Small intestine (tissue), 7 donors: Measurements from ENCODE around the gene APOL2. TPM values are rescaled to one million over a fixed set of nuclear protein-coding genes. Genes with fewer than 3 reads are reported as not detected.
A peak's percentile ranks its signal among the peaks of the same experiment; 100 is the strongest.

Experiments
- DNase-seq, 2 donors: peaks; one replicate each; pipeline versions ENCODE4 v3.0.0 to v3.0.0-alpha.2; 2013
- FAIRE-seq: peaks from 2 replicates; lab custom pipeline; 2012; peaks lifted over from hg19 to GRCh38; lab: Jason Lieb, UNC
- H3K27ac ChIP-seq, 3 donors: one replicate each; pipeline ENCODE4 v1.5.1; 2013; ENCODE audit warnings: low read length in 2 of 3, mild to moderate bottlenecking in 2 of 3, control low read depth in 1 of 3, inconsistent platforms in 1 of 3, low read depth in 1 of 3, moderate library complexity in 1 of 3
- H3K27me3 ChIP-seq, 3 donors: one replicate each; pipeline ENCODE4 v1.6.1; 2013; ENCODE audit warnings: low read length in 3 of 3, inconsistent platforms in 1 of 3; ENCODE audit not compliant: control insufficient read depth in 3 of 3, insufficient read depth in 3 of 3
- H3K36me3 ChIP-seq, 3 donors: one replicate each; pipeline ENCODE4 v1.6.1; 2013; ENCODE audit warnings: low read length in 3 of 3, inconsistent platforms in 1 of 3, low read depth in 1 of 3, mild to moderate bottlenecking in 1 of 3, moderate library complexity in 1 of 3; ENCODE audit not compliant: control insufficient read depth in 3 of 3, insufficient read depth in 2 of 3
- H3K4me1 ChIP-seq, 3 donors: one replicate each; pipeline ENCODE4 v1.6.1; 2013; ENCODE audit warnings: low read length in 2 of 3, inconsistent platforms in 1 of 3, low read depth in 1 of 3, mild to moderate bottlenecking in 1 of 3, moderate library complexity in 1 of 3; ENCODE audit not compliant: control insufficient read depth in 3 of 3, insufficient read depth in 2 of 3
- H3K4me3 ChIP-seq, 3 donors: one replicate each; pipeline ENCODE4 v1.5.1; 2013; ENCODE audit warnings: low read length in 3 of 3, control low read depth in 1 of 3, inconsistent platforms in 1 of 3, low read depth in 1 of 3, mild to moderate bottlenecking in 1 of 3, moderate library complexity in 1 of 3
- H3K9me3 ChIP-seq, 2 donors: one replicate each; pipeline ENCODE4 v1.6.1; 2013; ENCODE audit warnings: low read depth in 1 of 2, low read length in 1 of 2; ENCODE audit not compliant: control insufficient read depth in 2 of 2, insufficient read depth in 1 of 2
- WGBS, 3 donors: extraction: QIAGEN DNeasy Blood & Tissue Kit; methylation state at CpG; one replicate each; pipeline ENCODE4 v1.1.7; 2013; 5-methylcytosine and 5-hydroxymethylcytosine counted together
- polyA plus RNA-seq, 4 donors: library from polyadenylated mRNA; stranded (reverse) in 3 of 4; unstranded in 1 of 4; fragments of 200-250 nt in 3 of 4; fragments of 120-200 nt in 1 of 4; gene quantifications; one replicate each; pipeline versions ENCODE4 v1.2.1 to v1.2.3, GENCODE V29; 2013
- donor health status: healthy with polysubstance abuse.
- donor health status: control.
- donor health status: control.
- donor health status: Bipolar disorder and iron deficiency.
- donor health status: healthy.

Gene APOL2
- polyA plus RNA-seq, 4 donors = 19.0 to 68.4 (median 30.1) TPM

- H3K4me3 ChIP-seq = no peak overlapping the region
Observed at GRCh38 chr22:36182056-36182455, 57.3 kb downstream of the APOL2 start.

DNA sequence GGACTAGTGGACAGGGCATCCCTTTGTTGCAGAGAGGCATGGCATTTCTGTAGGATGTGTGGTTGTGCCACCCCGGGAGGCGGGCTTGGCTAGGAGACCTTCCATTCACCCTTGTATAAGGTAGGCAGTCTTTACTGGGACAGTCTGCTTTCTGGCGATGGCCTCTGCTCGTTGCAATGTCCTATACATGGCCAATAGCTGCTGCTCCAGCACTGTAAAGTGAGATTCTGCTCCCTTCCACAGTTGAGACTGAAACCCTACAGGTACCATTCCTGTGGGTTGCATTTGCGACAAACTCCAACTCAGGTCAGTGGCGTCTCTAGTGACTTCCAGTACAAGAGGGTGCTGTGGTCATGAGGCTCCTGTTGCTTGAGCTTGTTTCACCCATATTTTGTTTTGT lies 58.4 kb downstream of the APOL2 start:
- WGBS, 3 donors = 84 to 96% (median 86%) methylated on average over 6 of the region's 6 CpGs
- Histone ChIP-seq H3K36me3 (no peaks in the 10 kb centered on the region), H3K27me3 (no peaks in the 10 kb centered on the region), H3K9me3 (no peaks in the 10 kb centered on the region), H3K4me3 (no peak overlapping the region), H3K27ac (no peak overlapping the region), H3K4me1 (no peaks in the 10 kb centered on the region)
- DNase-seq = no peak
- FAIRE-seq = no peak

More at GRCh38 chr22:36182056-36182455, 57.3 kb downstream of the APOL2 start:
- H3K9me3 ChIP-seq = no peaks in the 10 kb centered on the region
- no peak overlapping the region for H3K27ac ChIP-seq
- no peaks in the 10 kb centered on the region for H3K36me3 ChIP-seq
- FAIRE-seq (no peak), DNase-seq (no peak)
- WGBS, 3 donors = 73 to 79% (median 75%) methylated on average over 7 of the region's 7 CpGs
- no peaks in the 10 kb centered on the region for H3K4me1 ChIP-seq
- H3K27me3 ChIP-seq = no peaks in the 10 kb centered on the region

DNA sequence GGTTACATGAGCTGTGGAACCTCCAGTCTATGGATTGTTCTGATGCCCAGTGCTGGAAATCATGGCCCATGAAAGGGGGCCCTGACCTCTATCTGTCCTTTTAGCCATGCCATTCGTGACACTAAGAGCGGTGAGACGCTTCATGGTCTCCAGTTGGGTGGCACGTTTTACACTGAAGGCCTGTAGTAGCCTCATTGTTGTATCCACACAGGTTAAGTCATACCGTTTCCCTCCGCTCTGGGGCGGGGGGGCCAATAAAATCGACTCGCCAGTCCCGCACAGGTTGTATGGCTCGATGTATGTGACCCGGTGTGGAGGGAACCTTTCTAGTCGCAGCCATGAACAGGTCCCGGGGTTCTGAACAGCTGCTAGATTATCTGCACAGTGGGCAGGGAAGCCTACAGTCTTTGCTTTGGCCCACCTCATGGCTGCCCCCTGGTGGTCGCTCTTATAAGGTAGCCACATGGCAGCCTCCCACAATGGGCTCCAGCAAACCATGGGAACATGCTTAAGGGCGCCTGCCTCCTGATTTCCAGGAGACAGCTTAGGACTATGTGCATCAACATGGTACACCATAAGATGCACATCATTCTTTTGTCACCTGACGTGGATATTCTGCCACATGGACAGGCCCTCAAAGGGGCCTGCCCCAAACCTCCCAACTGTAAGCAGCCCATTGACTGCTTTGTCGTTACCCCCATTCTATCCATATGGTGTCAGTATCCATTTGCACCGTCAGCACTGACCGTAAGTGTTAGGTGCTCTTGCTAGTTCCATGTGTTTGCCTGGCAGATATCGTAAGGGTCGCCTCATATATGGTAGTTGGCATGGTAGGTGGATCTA lies 59.1 kb downstream of the APOL2 start:
- H3K27me3 ChIP-seq = no peaks in the 10 kb centered on the region
- FAIRE-seq (no peak), DNase-seq (peak; percentile 81 to 82)
- no peaks in the 10 kb centered on the region for H3K36me3 ChIP-seq
- WGBS, 3 donors = 39 to 56% (median 41%) methylated on average over 22 of the region's 22 CpGs
- H3K4me3 ChIP-seq = no peak overlapping the region
- H3K9me3 ChIP-seq = no peaks in the 10 kb centered on the region
- no peak overlapping the region for H3K27ac ChIP-seq
- no peaks in the 10 kb centered on the region for H3K4me1 ChIP-seq

DNA sequence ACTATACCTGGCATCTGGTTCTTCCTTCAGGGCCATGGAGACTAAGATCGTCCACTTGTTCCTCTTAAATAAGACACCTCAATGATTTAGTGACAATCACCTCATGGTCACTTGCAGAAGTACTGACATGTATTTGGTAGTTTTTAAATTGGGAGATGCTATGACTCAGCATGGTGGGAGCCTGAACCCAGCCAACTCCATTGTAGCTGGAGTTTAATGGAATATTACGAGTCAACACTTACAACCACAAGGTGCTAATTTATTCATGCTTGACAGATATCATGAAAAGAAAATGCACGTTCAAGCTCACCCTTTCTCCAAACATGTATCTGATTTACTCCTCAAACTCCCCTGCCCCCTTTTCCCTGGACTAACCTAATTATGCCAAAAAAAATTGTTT lies 62.2 kb downstream of the APOL2 start:
- Histone ChIP-seq H3K4me1 (no peaks in the 10 kb centered on the region), H3K4me3 (no peak overlapping the region), H3K36me3 (no peaks in the 10 kb centered on the region), H3K9me3 (no peaks in the 10 kb centered on the region), H3K27ac (no peak overlapping the region), H3K27me3 (no peaks in the 10 kb centered on the region)
- DNase-seq (no peak), FAIRE-seq (no peak)
- 81 to 85% (median 83%) methylated on average over 3 of the region's 3 CpGs for WGBS, 3 donors

Other genes starting within 250 kb of the APOL2 start
- gene RBFOX2, start 210.7 kb downstream of the APOL2 start, polyA plus RNA-seq = 10 to 100 TPM; 12.3 to 43.1 (median 23.8) TPM
- 10 to 100 TPM in 3 of 4 donors, 1 to 10 TPM in 1; 9.3 to 44.7 (median 18.0) TPM for gene APOL3, start 78.8 kb downstream of the APOL2 start, polyA plus RNA-seq
- 10 to 100 TPM in 2 of 4 donors, 1 to 10 TPM in 2; 6.6 to 12.8 (median 9.6) TPM for gene APOL4, start 37.7 kb downstream of the APOL2 start, polyA plus RNA-seq
- 10 to 100 TPM in 1 of 4 donors, 1 to 10 TPM in 3; 7.7 to 32.2 (median 8.5) TPM for gene APOL1, start 13.6 kb upstream of the APOL2 start, polyA plus RNA-seq
- gene MYH9, start 148.4 kb upstream of the APOL2 start, polyA plus RNA-seq = 100 to 1,000 TPM in 3 of 4 donors, 10 to 100 TPM in 1; 95.4 to 188 (median 143) TPM
- 100 to 1,000 TPM in 3 of 4 donors, 10 to 100 TPM in 1; 86.0 to 209 (median 182) TPM for gene TXN2, start 242.1 kb upstream of the APOL2 start, polyA plus RNA-seq